Stimulated activated memory B cell treated with anti-CD40 and anti-IgM and Interleukin-4, amounts not matched to agents 10 μg/mL and 1 μg/mL and 100 μg/mL, for 72 hours (primary cell): ENCODE data around the gene SFN.
"Not testable (repeated sequence)": the region's sequence is repeated elsewhere in the genome, so short reads cannot be mapped to it uniquely, and the experiment has no call there.

Experiments used
- ATAC-seq: fragments of 150-1000 bp; cut with Tn5 transposase; 2 replicates; pipeline ENCODE4 v1.10.0; 2021
- H3K27ac Mint-ChIP-seq: one replicate; pipeline ENCODE4 v1.8.0; 2022; ENCODE audit warnings: mild to moderate bottlenecking, mixed read lengths
- H3K27me3 Mint-ChIP-seq: one replicate; pipeline ENCODE4 v1.8.0; 2022; ENCODE audit warnings: mixed read lengths
- H3K36me3 Mint-ChIP-seq: one replicate; pipeline ENCODE4 v1.8.0; 2022; ENCODE audit warnings: mixed read lengths
- H3K4me1 Mint-ChIP-seq: one replicate; pipeline ENCODE4 v1.8.0; 2022; ENCODE audit warnings: mixed read lengths
- H3K4me3 Mint-ChIP-seq: one replicate; pipeline ENCODE4 v1.8.0; 2022; ENCODE audit warnings: mild to moderate bottlenecking, moderate library complexity, mixed read lengths
- H3K9me3 Mint-ChIP-seq: one replicate; pipeline ENCODE4 v1.8.0; 2022; ENCODE audit warnings: mixed read lengths

Gene SFN

GRCh38 chr1:26853600-26853999 lies 9.3 kb upstream of the SFN start:
- Mint-ChIP-seq H3K9me3 (no peaks in the 10 kb centered on the region), H3K36me3 (peaks cover 65% of the 10 kb centered on the region), H3K4me1 (no peaks in the 10 kb centered on the region), H3K27me3 (no peaks in the 10 kb centered on the region), H3K27ac (no peak overlapping the region), H3K4me3 (no peak overlapping the region)
- no peak for ATAC-seq

GRCh38 chr1:26854906-26855305 lies 8.0 kb upstream of the SFN start:
- no peaks in the 10 kb centered on the region for H3K4me1 Mint-ChIP-seq
- H3K36me3 Mint-ChIP-seq: peaks cover 58% of the 10 kb centered on the region
- H3K4me3 Mint-ChIP-seq: no peak overlapping the region
- ATAC-seq: no peak
- H3K27me3 Mint-ChIP-seq: no peaks in the 10 kb centered on the region
- H3K9me3 Mint-ChIP-seq: no peaks in the 10 kb centered on the region
- H3K27ac Mint-ChIP-seq: no peak overlapping the region

GRCh38 chr1:26855636-26856035 lies 7.3 kb upstream of the SFN start:
- ATAC-seq: no peak
- Mint-ChIP-seq H3K27ac (no peak overlapping the region), H3K4me3 (no peak overlapping the region), H3K27me3 (no peaks in the 10 kb centered on the region), H3K4me1 (no peaks in the 10 kb centered on the region), H3K36me3 (peaks cover 55% of the 10 kb centered on the region), H3K9me3 (no peaks in the 10 kb centered on the region)

DNA sequence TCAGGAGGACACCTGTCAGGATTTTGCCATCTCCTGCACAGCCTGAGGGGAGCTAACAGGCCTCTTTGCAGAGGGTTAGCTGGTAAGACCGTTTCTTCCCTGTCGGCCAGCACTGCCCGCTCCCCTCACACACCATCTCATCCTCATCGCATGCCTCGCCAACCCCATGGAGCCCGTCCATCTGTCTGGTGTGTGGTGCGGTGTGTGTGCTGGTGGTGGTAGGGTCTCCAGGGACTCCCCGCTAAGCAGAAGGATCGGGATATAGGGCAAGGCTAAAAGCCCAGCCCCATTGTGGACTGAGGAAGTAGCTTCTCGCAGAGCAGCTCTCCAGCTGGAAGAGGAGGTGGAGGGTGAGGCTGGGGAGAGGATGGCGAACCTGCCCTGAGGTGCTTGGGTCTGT lies 6.8 kb upstream of the SFN start:
- H3K27ac Mint-ChIP-seq: no peak overlapping the region
- no peak for ATAC-seq
- H3K36me3 Mint-ChIP-seq: peaks cover 50% of the 10 kb centered on the region
- no peaks in the 10 kb centered on the region for H3K27me3 Mint-ChIP-seq
- no peaks in the 10 kb centered on the region for H3K9me3 Mint-ChIP-seq
- H3K4me1 Mint-ChIP-seq: no peaks in the 10 kb centered on the region
- no peak overlapping the region for H3K4me3 Mint-ChIP-seq

DNA sequence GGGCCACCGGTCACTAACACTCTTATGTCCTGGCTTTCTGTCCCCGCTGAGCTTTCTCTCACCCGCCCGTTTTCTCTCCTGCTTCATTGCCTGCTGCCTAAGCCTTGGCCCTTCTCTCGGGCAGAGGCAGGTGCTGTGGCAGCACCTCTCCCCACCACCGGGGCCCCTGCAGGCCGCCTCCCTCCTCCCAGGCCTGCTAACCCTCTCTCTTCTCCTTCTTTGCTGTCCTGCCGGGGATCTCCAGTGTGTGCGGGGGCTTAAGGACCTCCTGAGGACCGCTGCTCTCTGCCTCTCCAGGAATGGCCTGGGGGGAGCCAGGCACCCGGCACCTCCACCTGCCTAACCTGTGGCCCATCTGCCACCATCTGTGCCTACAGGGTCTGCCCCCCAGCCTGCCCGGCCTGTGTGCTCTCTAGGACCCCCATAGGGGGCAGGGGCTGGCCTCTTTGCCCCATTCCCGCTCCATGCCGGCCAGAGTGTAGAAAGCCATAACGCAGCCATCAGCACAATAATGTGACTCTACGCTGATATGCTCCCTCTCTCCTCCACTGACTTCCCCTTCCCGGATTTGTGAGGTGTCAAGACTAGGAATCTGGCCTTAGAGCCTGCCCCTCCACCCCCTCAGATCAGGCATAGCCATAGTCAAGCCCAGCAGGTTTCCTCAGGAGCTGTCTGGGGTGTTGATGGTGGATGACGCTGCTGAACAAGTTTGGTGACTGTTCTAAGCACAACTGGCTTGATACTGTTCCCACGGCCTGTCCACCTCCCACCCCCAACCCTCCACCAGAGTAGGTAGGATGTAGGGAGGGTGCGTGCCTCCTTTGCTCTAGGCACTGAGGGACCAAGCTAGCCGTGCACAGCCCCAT lies 6.1 kb upstream of the SFN start:
- Mint-ChIP-seq H3K9me3 (no peaks in the 10 kb centered on the region), H3K27ac (no peak overlapping the region), H3K27me3 (no peaks in the 10 kb centered on the region), H3K4me1 (peaks cover 2% of the 10 kb centered on the region), H3K36me3 (peaks cover 43% of the 10 kb centered on the region), H3K4me3 (no peak overlapping the region)
- ATAC-seq: no peak

DNA sequence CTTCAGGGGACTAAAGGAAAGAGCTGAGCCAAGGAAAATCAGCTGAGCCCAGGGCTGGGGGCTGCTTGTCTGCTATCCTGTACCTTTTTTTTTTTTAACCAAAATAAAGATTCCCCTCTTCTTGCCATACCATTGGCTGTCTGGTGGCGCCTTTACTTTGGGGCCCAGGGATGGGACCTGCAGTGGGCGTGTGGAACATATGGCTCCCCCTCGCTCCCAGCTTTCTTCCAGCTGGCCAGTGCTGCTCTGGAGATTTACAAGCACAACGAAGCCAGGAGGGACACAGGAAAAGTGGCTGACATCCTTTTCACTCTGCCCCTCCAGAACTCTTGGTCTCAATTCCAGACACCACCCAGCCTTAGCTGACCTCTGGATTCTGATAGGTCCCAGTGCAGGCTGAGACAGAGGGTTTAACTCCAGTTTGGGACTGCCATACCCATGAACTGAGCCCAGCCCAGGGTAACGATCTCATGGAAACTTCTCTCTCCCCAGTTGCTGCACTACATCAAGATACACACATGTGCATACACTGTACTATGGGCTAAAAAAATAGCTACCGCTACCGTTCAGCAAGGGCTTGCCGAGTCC lies 5.4 kb upstream of the SFN start:
- Mint-ChIP-seq H3K27ac (no peak overlapping the region), H3K4me3 (no peak overlapping the region), H3K9me3 (no peaks in the 10 kb centered on the region), H3K36me3 (peaks cover 36% of the 10 kb centered on the region), H3K27me3 (no peaks in the 10 kb centered on the region), H3K4me1 (peaks cover 8% of the 10 kb centered on the region)
- ATAC-seq: no peak

DNA sequence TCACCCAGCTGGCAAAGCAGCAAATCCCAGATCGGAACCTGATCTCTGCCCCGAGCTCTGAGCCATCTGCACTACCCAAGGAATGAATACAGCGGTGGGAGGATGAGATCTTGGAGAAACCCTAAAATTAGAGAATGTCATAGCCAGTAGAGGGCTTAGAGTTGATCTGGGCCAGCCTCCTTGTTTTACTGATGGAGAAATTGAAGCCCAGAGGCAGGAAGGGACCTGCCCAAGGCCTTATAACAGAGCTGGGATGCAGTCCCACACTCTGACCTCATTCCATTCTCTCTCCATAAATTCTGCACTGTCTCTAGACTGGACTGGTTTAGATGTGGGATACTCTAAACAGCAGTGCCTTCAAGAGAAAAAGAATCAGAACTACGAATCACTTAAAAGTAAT lies 4.8 kb upstream of the SFN start:
- no peaks in the 10 kb centered on the region for H3K27me3 Mint-ChIP-seq
- H3K4me1 Mint-ChIP-seq: peaks cover 14% of the 10 kb centered on the region
- H3K36me3 Mint-ChIP-seq: peaks cover 30% of the 10 kb centered on the region
- H3K4me3 Mint-ChIP-seq: no peak overlapping the region
- H3K27ac Mint-ChIP-seq: no peak overlapping the region
- no peaks in the 10 kb centered on the region for H3K9me3 Mint-ChIP-seq
- no peak for ATAC-seq

DNA sequence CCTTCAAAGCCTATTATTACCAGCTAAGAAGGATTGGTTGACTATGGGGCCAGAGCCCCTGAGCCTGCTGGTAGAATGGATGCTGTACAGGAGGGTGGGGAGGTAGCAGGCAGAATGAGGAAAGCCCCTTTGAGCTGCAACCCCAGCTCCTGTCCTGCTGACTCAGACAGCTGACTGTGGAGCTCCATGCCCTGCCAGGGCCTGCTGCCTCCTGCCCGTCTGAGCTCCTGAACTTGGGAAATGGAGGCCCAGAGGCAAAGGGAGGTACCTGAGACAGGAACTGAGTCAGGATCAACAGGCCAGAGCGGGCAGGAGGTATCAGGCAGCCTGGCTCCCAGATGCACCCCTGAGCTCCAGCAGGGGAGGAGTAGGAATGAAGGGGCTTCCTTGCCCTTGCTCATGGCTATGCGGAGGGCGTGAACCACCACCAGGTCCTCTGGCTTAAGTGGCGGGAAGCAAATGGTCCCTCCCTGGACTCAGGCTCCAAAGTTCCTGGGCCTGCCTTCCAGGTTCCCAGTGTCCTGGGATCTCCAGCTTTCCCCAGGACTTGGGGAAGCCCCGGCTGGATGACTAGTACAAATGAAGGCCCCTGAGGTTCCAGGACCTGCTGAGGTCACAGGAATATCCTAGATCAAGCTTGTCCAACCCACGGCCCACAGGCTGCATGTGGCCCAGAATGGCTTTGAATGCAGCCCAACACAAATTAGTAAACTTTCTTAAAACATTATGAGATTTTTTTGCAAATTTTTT lies 3.9 kb upstream of the SFN start:
- Mint-ChIP-seq H3K4me3 (no peak overlapping the region), H3K27me3 (no peaks in the 10 kb centered on the region), H3K9me3 (no peaks in the 10 kb centered on the region), H3K36me3 (peaks cover 24% of the 10 kb centered on the region), H3K4me1 (peaks cover 23% of the 10 kb centered on the region), H3K27ac (no peak overlapping the region)
- ATAC-seq: no peak

- Mint-ChIP-seq H3K4me3 (no peak overlapping the region), H3K4me1 (peaks cover 33% of the 10 kb centered on the region)
Measured at GRCh38 chr1:26861286-26861701, 1.7 kb upstream of the SFN start.

DNA sequence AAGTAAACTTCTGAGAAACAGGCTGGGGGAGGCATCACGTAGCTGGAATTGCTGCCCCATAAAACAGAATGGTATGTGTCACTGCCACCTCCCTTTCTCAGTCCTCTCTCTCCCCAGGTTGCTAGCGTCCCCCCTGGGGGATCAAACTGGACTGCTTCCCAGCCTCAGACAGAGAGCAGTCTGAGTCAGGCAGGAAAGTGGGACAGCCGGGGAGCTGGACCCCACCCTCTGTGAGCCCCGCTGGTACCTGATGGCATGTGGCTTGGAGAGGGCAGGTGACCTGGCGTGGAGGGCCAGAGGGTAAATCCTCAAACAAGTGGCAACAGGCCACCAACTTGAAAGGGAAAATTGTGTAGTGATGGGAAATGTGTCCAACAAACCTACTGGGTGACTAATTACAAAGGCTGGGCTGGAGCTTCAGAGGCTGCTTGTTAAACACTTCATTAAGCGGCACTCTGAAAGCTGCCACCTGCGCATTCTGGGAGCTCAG lies 1.0 kb upstream of the SFN start:
- peaks cover 4% of the 10 kb centered on the region for H3K36me3 Mint-ChIP-seq
- no peaks in the 10 kb centered on the region for H3K9me3 Mint-ChIP-seq
- H3K27ac Mint-ChIP-seq: peak overlapping the region; percentile 69
- peaks cover 33% of the 10 kb centered on the region for H3K4me1 Mint-ChIP-seq
- no peak for ATAC-seq
- no peaks in the 10 kb centered on the region for H3K27me3 Mint-ChIP-seq
- peak overlapping the region; percentile 24 for H3K4me3 Mint-ChIP-seq

More at GRCh38 chr1:26861286-26861701, 1.7 kb upstream of the SFN start:
- no peak for ATAC-seq
- Mint-ChIP-seq H3K9me3 (no peaks in the 10 kb centered on the region), H3K27ac (peak overlapping the region; percentile 69), H3K27me3 (no peaks in the 10 kb centered on the region), H3K36me3 (peaks cover 10% of the 10 kb centered on the region)

- no peaks in the 10 kb centered on the region for H3K9me3 Mint-ChIP-seq
- no peaks in the 10 kb centered on the region for H3K36me3 Mint-ChIP-seq
- ATAC-seq: no peak
- H3K27ac Mint-ChIP-seq: peak overlapping the region; percentile 91
- H3K4me3 Mint-ChIP-seq: peak overlapping the region; percentile 92
- H3K27me3 Mint-ChIP-seq: no peaks in the 10 kb centered on the region
- H3K4me1 Mint-ChIP-seq: peaks cover 33% of the 10 kb centered on the region
Measured at GRCh38 chr1:26863685-26864077, 732 bp downstream of the SFN start.

GRCh38 chr1:26864610-26865480 lies 1.9 kb downstream of the SFN start:
- Mint-ChIP-seq H3K27ac (peak overlapping the region; percentile 91), H3K36me3 (no peaks in the 10 kb centered on the region), H3K9me3 (no peaks in the 10 kb centered on the region), H3K27me3 (no peaks in the 10 kb centered on the region), H3K4me1 (peaks cover 33% of the 10 kb centered on the region), H3K4me3 (peak overlapping the region; percentile 92)
- ATAC-seq: peak; percentile 98

DNA sequence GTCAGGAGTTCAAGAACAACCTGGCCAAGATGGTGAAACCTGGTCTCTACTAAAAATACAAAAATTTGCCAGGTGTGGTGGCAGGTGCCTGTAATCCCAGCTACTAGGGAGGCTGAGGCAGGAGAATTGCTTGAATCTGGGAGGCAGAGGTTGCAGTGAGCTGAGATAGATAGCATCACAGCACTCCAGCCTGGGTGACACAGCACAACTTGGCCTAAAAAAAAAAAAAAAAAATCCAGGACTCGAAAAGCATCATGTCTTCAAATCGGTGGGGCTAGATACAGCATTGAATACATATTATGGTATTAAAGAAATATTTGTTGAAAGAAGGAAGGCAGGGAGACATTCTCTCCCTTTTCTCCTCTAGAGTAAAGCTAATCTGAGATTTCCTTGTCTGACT lies 10.1 kb downstream of the SFN start:
- not testable (repeated sequence) for H3K27ac Mint-ChIP-seq, H3K4me3 Mint-ChIP-seq

DNA sequence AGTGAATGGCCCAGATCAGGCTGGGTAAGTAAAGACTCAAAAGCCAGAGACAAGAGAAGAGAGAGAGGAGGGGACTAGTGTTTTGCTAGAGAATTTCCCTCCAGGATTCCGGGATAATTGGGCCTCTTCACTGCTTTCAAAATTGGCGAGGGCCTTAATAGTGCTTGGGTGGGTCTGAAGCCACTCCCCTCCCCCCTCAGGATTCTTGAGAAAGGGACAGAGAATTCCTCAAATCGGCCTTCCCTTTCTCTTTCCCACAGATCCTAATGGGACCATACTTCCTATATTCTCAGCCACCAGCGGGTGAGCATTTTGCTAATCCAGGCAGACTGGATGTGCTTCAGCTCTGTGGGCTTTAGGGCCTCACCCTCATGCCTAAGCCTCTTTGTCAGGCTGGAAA lies 11.9 kb downstream of the SFN start:
- Mint-ChIP-seq H3K4me1 (no peaks in the 10 kb centered on the region), H3K9me3 (no peaks in the 10 kb centered on the region), H3K27ac (no peak overlapping the region), H3K27me3 (no peaks in the 10 kb centered on the region), H3K36me3 (peaks cover 23% of the 10 kb centered on the region), H3K4me3 (no peak overlapping the region)
- no peak for ATAC-seq

More for the DNA sequence above, 10.1 kb downstream of the SFN start:
- peaks cover 10% of the 10 kb centered on the region for H3K36me3 Mint-ChIP-seq
- H3K27me3 Mint-ChIP-seq, ATAC-seq, H3K9me3 Mint-ChIP-seq, H3K4me1 Mint-ChIP-seq: not testable (repeated sequence)

GRCh38 chr1:26877326-26877725 lies 14.4 kb downstream of the SFN start:
- Mint-ChIP-seq H3K4me3 (no peak overlapping the region), H3K27me3 (no peaks in the 10 kb centered on the region), H3K4me1 (no peaks in the 10 kb centered on the region), H3K9me3 (no peaks in the 10 kb centered on the region), H3K27ac (no peak overlapping the region), H3K36me3 (peaks cover 29% of the 10 kb centered on the region)
- no peak for ATAC-seq
